ENCODE data around the gene FECH. TPM values are rescaled to one million over a fixed set of nuclear protein-coding genes. Genes with fewer than 3 reads are reported as not detected.

The FECH gene
- total and polyA plus RNA-seq, 10 donors = 4.3 to 85.9 (median 20.2) TPM

DNA sequence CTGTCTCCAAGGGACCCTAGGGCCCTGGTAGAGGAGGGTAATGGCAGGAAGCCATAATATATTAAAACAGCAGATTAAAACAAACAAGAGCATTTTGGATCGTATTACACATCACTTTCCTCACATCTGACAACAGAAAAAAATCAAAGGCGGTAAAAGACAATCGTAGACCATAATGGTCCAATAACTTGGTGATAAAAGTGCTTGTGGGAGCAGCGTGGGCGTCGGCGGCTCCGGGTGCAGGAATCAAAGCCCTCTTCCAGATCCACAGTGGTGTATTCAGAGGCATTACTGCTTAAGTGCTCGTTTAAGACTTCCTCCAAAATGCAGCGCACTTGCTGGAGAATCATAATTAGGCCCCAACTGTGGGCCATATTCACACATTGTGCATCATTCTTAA, 68.0 kb downstream of the FECH start:
- H3K4me1 ChIP-seq = peaks cover 0 to 7% (median under 1%) of the 10 kb centered on the region in 6 donors
- no peak for DNase-seq
- H3K27me3 ChIP-seq (replicated peaks in 1 of 7) = peaks cover 0 to 26% (median 0%) of the 10 kb centered on the region in 7 donors
- no peaks in the 10 kb centered on the region for H3K36me3 ChIP-seq
- H3K27ac ChIP-seq = no peak overlapping the region
- 73 to 88% (median 84%) methylated on average over 10 of the region's 10 CpGs for WGBS, 5 donors
- no peak overlapping the region for H3K4me3 ChIP-seq
- TF ChIP-seq, protein P1, sequence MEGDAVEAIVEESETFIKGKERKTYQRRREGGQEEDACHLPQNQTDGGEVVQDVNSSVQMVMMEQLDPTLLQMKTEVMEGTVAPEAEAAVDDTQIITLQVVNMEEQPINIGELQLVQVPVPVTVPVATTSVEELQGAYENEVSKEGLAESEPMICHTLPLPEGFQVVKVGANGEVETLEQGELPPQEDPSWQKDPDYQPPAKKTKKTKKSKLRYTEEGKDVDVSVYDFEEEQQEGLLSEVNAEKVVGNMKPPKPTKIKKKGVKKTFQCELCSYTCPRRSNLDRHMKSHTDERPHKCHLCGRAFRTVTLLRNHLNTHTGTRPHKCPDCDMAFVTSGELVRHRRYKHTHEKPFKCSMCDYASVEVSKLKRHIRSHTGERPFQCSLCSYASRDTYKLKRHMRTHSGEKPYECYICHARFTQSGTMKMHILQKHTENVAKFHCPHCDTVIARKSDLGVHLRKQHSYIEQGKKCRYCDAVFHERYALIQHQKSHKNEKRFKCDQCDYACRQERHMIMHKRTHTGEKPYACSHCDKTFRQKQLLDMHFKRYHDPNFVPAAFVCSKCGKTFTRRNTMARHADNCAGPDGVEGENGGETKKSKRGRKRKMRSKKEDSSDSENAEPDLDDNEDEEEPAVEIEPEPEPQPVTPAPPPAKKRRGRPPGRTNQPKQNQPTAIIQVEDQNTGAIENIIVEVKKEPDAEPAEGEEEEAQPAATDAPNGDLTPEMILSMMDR (IDR thresholded peaks at IDR 0.05 in 8 of 11, conservative IDR thresholded peaks at IDR 0.05 in 3 of 11) = no peak
- TF ChIP-seq POLR2AphosphoS5 (IDR thresholded peaks at IDR 0.05) (no peak), POLR2A (IDR thresholded peaks at IDR 0.05) (no peak)
- intact Hi-C loops (cut with DNase I; ENCODE audit: low total_unique reads) = no loop called here
- no peaks in the 10 kb centered on the region for H3K9me3 ChIP-seq

DNA sequence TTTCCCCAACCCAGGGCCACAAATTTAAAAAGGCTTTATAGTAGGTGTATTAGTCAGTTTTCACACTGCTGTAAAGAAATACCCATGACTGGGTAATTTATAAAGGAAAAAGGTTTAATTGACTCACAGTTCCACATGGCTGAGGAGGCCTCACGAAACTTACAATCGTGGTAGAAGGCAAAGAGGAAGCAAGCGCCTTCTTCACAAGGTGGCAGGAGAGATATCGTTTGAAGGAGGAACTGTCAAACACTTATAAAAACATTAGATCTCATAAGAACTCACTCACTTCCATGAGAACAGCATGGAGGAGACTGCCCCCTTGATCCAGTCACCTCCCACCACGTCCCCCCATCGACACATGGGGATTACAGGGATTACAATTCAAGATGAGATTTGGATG, 70.4 kb downstream of the FECH start:
- H3K9me3 ChIP-seq = no peaks in the 10 kb centered on the region
- TF ChIP-seq POLR2AphosphoS5 (IDR thresholded peaks at IDR 0.05) = no peak
- TF ChIP-seq, protein P1 (IDR thresholded peaks at IDR 0.05 in 8 of 11, conservative IDR thresholded peaks at IDR 0.05 in 3 of 11) = no peak
- no peak for TF ChIP-seq POLR2A (IDR thresholded peaks at IDR 0.05)
- 40 to 48% (median 43%) methylated on average over 6 of the region's 6 CpGs for WGBS, 5 donors
- no peaks in the 10 kb centered on the region for H3K36me3 ChIP-seq
- no peak overlapping the region for H3K27ac ChIP-seq
- intact Hi-C loops (cut with DNase I; ENCODE audit: low total_unique reads) = no loop called here
- no peaks in the 10 kb centered on the region for H3K4me1 ChIP-seq
- H3K27me3 ChIP-seq (replicated peaks in 1 of 7) = peaks cover 0 to 26% (median 0%) of the 10 kb centered on the region in 7 donors
- no peak overlapping the region for H3K4me3 ChIP-seq
- DNase-seq = no peak

DNA sequence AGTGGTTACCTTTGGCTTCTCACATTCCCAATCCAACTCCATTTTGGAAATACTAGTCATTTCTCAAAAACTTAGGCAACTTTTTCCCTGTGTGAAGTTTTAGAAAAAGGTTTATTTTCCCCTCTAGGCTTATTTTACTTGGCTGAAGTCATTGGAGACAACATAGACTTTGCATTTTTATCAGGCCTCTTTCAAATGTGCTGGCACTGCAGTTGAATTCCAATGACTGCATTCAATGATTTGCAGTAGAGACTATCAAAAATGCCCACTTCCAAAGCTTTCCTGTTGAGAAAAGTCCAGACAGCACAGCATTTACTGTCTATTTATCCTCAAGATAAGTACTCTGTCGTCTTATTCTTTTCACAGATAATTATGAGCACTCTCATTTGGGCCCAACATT, 81.3 kb downstream of the FECH start:
- no peak for DNase-seq
- Histone ChIP-seq H3K9me3 (no peaks in the 10 kb centered on the region), H3K27ac (no peak overlapping the region), H3K36me3 (no peaks in the 10 kb centered on the region), H3K4me1 (no peaks in the 10 kb centered on the region), H3K4me3 (no peak overlapping the region), H3K27me3 (replicated peaks in 1 of 7) (peaks cover 0 to 19% (median 0%) of the 10 kb centered on the region in 7 donors)
- intact Hi-C loops (cut with DNase I; ENCODE audit: low total_unique reads) = no loop called here
- TF ChIP-seq POLR2AphosphoS5 (IDR thresholded peaks at IDR 0.05) (no peak), POLR2A (IDR thresholded peaks at IDR 0.05) (no peak)
- TF ChIP-seq, protein P1 (IDR thresholded peaks at IDR 0.05 in 8 of 11, conservative IDR thresholded peaks at IDR 0.05 in 3 of 11) = no peak
- WGBS, 5 donors = 54 to 78% (median 64%) methylated on average over 1 of the region's 1 CpG

DNA sequence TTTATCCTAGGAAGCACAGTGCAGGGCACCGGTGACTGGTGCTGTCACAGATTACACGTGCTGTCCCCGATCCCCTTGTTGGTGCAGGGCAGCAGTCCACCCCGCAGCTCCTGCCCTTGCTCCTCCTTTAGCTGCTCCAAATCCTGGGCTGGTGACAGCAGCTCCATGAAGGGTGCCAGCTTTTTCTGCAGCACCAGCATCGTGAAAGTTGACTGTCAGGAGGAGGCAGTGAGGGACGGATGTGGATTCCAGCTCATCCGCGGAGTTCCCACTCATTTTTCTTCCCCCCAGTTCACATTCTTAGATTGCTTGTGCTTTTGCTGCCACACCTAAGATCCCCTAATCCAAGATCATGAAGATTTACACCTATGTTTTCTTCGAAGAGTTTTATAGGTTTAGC, 83.9 kb downstream of the FECH start:
- no peaks in the 10 kb centered on the region for H3K4me1 ChIP-seq
- no peaks in the 10 kb centered on the region for H3K36me3 ChIP-seq
- no peak for DNase-seq
- 71 to 78% (median 74%) methylated on average over 9 of the region's 9 CpGs for WGBS, 5 donors
- peaks cover 0 to 6% (median 0%) of the 10 kb centered on the region in 7 donors for H3K27me3 ChIP-seq (replicated peaks in 1 of 7)
- TF ChIP-seq, protein P1 (IDR thresholded peaks at IDR 0.05 in 8 of 11, conservative IDR thresholded peaks at IDR 0.05 in 3 of 11) = no peak
- intact Hi-C loops (cut with DNase I; ENCODE audit: low total_unique reads) = no loop called here
- H3K9me3 ChIP-seq = no peaks in the 10 kb centered on the region
- H3K27ac ChIP-seq = no peak overlapping the region
- no peak overlapping the region for H3K4me3 ChIP-seq

Data from spleen (tissue), 11 donors.